ENCODE data around the gene MYO1E. TPM values are rescaled to one million over a fixed set of nuclear protein-coding genes. Genes with fewer than 3 reads are reported as not detected.

The MYO1E gene
- polyA plus RNA-seq, 3 donors, result 140 to 193 (median 176) TPM

- DNase-seq (ENCODE audit: extremely low read depth in 1 of 11, low read depth in 9 of 11, low spot score in 4 of 11), result no peak
These were observed 145.7 kb downstream of the MYO1E start for GRCh38 chr15:59227021-59227420.

- DNase-seq (ENCODE audit: extremely low read depth in 1 of 11, low read depth in 9 of 11, low spot score in 4 of 11), result no peak
These were observed 148.2 kb downstream of the MYO1E start for GRCh38 chr15:59224474-59224873.

DNA sequence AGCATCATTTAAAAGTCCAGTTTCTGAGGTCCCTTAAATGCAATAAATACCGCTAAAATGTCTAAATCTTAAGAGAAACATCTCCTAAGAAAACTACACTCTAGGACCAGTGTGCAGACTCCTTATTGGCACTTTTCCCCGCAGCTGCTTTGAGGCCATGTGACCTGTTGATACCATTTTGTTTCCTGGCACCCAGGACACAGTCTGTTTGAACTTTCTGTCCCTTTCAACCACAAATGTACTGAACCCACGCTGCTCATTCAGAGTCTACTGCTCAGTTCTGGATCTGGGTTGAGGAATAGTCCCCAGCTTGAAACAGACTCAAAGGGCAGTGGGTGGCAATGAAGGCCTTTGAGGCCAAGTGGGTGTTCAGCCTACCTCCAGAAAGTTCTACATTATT lies 148.9 kb downstream of the MYO1E start:
- DNase-seq (ENCODE audit: extremely low read depth in 1 of 11, low read depth in 9 of 11, low spot score in 4 of 11), result no peak

DNA sequence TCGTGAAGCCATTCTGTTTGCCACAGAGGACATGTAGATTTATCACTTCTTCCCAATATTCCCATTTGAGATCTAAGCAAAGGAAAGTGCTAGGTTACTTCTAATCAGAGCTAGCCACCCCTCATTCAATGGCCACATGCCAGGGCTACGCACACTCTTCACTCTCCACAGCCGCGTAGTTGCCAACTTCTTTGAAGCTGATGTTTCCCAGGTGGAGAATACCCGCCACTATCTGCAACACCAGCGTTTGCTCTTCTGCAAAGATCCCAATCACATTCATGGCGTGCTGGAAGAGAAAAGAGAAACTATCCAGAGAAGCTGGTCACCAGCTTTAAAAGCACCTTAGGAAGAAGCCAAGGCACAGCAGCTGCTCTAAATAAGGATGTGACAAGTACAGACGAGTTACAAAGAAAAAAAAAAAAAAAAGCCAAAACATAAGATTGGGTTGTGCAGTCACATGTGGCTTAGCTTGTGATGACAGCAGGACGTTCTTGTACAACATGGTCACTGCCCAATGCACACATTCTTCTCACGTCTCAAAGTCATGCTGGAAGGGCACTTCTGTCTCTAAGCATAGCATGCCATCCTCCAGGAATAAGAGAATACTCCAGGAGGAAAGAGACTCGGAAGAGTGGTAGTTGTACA lies 149.6 kb downstream of the MYO1E start:
- no peak for DNase-seq (ENCODE audit: extremely low read depth in 1 of 11, low read depth in 9 of 11, low spot score in 4 of 11)

GRCh38 chr15:59221511-59222505 lies 150.9 kb downstream of the MYO1E start:
- peak in 6 of 11 donors; percentile 18 to 63 (median 42) for DNase-seq (ENCODE audit: extremely low read depth in 1 of 11, low read depth in 9 of 11, low spot score in 4 of 11)

DNA sequence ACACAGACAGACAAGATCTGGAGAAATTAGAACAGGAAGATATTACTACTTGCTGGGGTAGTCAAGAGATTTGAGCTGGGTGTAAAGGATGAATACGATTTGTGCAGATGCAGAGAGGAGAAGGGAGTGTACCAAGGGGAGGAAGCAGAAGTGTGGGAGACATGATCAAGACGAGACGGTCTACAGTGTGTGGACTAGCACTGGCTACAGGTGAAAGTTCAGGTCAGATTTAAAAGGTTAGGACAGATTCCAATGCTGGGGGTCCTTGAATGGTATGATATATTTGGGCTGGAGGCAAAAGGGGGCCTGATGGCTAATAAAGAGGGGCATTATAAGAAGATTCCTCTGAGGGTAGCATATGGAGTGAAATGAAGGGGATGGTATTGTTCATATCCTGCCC lies 154.0 kb downstream of the MYO1E start:
- DNase-seq (ENCODE audit: extremely low read depth in 1 of 11, low read depth in 9 of 11, low spot score in 4 of 11), result no peak

DNA sequence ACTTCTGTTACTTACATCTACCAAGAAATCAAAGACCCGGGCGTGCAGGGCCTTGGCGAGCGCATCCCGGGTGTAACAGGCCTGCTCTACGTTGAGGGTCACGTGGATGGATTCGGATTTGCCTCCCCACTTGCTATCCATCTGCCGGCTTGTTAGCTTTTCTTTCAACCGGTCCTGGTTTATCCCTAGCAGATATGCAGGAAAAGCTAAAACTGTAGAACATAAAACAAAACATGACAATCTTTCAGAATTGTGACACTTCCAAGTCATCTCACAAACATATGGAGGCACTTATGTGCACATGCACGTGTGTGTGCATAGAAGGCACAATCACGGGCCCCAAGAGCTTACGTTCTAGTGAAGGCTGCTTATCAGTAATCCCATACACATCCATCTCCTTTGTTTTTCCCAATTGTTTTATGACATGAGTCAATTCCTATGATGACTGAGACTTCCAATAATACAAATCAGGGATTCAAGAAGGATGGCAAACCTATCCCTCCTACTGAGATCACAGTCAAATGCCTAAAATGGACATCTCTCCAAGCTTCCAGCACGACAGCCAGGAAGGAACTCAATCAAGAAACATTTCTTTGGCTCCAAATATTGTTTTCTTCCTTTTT lies 154.7 kb downstream of the MYO1E start:
- no peak for DNase-seq (ENCODE audit: extremely low read depth in 1 of 11, low read depth in 9 of 11, low spot score in 4 of 11)

DNA sequence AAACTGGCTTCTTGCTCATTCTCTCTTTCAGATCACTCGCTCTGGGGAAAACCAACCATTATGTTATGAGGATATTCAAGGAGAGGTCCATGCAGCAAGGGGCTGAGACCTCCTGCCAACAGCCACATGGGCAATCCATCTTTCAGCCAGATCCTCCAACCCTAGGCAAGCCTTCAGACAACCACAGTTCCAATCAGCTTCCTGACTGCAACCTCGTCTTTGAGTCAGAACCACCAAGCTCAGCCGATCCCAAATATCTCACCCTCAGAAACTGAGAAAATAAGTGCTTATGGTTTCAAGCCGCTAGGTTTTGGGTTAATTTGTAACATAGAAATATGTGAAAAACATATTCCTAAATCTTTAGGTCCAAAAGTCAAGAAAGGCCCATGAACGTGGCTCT lies 155.8 kb downstream of the MYO1E start:
- no peak for DNase-seq (ENCODE audit: extremely low read depth in 1 of 11, low read depth in 9 of 11, low spot score in 4 of 11)

DNA sequence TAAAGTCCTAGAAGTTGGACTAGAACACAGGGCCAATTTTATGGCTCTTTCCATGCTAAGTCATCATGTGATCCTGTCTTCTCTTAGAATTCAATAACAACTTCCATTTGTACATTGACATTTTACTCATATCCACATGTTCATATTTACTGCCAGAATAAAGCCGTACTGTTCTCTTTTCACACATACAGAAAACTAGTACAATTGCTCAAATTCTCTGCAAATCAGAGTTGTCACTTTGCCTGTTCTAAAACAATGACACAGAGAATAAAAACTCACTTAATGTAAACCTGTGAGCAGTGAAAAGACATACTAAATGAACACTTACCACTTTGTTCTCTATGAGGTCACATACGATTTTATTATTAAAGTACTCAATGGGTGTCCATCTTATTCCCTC lies 162.5 kb downstream of the MYO1E start:
- DNase-seq (ENCODE audit: extremely low read depth in 1 of 11, low read depth in 9 of 11, low spot score in 4 of 11), result no peak

DNA sequence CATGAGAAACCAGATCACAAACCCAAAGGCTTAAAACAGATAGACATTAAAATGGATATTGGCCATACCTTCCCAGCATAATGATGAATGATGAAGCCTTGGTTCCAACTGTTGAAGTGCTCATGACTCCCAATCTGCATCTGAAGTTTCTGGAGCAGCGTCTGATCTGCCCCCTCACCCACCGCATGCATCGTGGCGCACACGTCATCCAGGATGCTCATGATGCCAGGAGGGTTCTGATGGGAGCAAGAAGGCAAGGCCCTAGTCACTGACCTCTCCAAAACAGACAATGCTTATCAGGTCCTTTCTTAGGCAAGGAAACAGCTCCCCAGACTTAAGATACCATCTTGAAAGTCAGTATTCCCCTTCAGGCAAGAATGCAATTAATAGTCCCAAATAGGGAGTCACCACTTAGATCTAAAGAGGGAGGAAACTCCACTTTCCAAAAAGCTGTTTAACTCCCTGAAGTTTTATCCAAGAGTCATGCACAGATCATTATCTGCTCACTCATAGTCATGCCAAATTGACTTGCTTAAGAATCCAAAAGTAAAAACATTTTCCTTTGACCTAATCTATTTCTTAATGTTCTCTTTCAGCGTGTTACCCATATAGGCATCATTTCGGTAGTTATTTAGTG lies 163.9 kb downstream of the MYO1E start:
- no peak for DNase-seq (ENCODE audit: extremely low read depth in 1 of 11, low read depth in 9 of 11, low spot score in 4 of 11)

DNA sequence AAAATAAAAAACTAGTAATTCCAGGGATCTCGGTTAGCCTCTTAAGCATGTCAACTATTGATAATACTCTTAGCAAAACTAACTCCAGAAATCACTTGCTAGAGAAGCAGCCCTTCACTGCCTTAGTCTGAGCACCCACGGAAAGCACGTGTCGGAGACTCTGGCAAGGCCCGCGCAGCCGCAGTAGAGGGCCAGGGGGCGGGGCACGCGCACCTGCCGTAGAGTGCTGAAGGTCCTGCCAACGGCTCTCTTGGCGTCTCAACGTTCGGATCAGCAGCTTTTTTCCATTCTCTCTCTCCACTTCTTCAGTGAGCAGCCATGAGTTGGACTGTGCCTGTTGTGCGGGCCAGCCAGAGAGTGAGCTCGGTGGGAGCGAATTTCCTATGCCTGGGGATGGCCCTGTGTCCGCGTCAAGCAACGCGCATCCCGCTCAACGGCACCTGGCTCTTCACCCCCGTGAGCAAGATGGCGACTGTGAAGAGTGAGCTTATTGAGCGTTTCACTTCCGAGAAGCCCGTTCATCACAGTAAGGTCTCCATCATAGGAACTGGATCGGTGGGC lies 166.0 kb downstream of the MYO1E start, which contains the start of gene LDHAL6B:
Gene LDHAL6B, plus strand, starts transcription at position 221 of the 561 bp plus-strand sequence. Its CDS starts 98 bp downstream, at position 319.
- DNase-seq (ENCODE audit: extremely low read depth in 1 of 11, low read depth in 9 of 11, low spot score in 4 of 11), result no peak

DNA sequence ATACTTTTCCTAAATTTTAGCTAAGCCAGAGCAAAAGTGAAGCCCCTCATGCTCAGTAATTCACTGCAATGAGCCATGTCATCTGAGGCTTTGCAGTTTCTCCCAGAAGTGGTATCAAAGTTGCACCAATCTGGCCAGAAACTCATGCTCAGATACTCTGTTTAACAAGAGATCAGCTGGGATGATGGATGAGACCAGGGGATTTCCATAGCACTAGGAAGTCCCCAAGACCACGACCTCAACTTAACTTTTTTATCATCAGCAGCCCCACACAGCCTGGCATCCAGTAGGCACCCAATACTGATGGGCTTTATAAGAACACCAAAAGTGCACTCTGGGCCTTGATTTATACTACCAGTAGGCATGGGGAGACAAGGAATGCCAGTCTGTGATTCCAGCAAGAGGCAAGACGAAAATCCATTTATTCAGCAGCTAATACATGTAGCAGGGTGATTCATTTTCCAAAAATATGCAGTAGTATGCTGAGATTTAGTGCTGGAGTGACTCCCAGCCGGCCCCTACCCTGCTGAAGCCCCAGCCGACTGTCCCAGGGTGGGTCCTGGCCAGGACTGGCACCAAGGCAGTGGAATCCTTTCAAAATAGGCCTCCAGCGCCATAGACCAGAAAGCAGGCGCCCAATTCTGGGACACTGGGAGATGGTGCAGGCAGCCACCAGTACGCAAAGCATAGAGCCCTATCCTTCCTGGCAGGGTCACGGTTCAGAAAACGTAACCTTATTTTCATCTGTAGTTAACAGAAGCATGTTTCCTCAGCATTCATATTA lies 166.6 kb downstream of the MYO1E start:
- DNase-seq (ENCODE audit: extremely low read depth in 1 of 11, low read depth in 9 of 11, low spot score in 4 of 11), result no peak

- no peak for DNase-seq (ENCODE audit: extremely low read depth in 1 of 11, low read depth in 9 of 11, low spot score in 4 of 11)
These were observed 169.0 kb downstream of the MYO1E start for GRCh38 chr15:59203657-59204056.

GRCh38 chr15:59203008-59203407 lies 169.7 kb downstream of the MYO1E start:
- no peak for DNase-seq (ENCODE audit: extremely low read depth in 1 of 11, low read depth in 9 of 11, low spot score in 4 of 11)

- no peak for DNase-seq (ENCODE audit: extremely low read depth in 1 of 11, low read depth in 9 of 11, low spot score in 4 of 11)
These were observed 172.1 kb downstream of the MYO1E start for GRCh38 chr15:59200560-59200959.

GRCh38 chr15:59199626-59200465 lies 172.8 kb downstream of the MYO1E start:
- DNase-seq (ENCODE audit: extremely low read depth in 1 of 11, low read depth in 9 of 11, low spot score in 4 of 11), result no peak

- DNase-seq (ENCODE audit: extremely low read depth in 1 of 11, low read depth in 9 of 11, low spot score in 4 of 11), result no peak
These were observed 175.2 kb downstream of the MYO1E start for GRCh38 chr15:59197454-59197853.

Data from renal cortex interstitium (tissue), 11 donors.